IMR-90 (cell line): ENCODE data around the gene PRDM5. TPM values are rescaled to one million over a fixed set of nuclear protein-coding genes. Genes with fewer than 3 reads are reported as not detected.

Source experiments
- ATAC-seq: fragments of 200-7000 bp; cut with Tn5 transposase; 2 replicates; pipeline ENCODE4 v1.9.1; 2020; ENCODE audit warnings: low read depth, mild to moderate bottlenecking, moderate library complexity
- BruUV-seq: library from RNA; stranded (reverse); fragments of 400-500 nt; replicated peaks from 2 replicates; lab custom pipeline; 2021; lab: Mats Ljungman, UMichigan
- CTCF ChIA-PET: fragments of 300-600 bp; formaldehyde crosslinking; extraction: SDS; loops from one replicate; lab custom pipeline; 2021; ENCODE audit warnings: antibody characterized with exemption; lab: Yijun Ruan, JAX
- POLR2A ChIA-PET: fragments of 300-600 bp; sonication (Branson Sonifier 250); formaldehyde crosslinking; loops from one replicate; lab custom pipeline; 2022; ENCODE audit warnings: antibody characterized with exemption; ENCODE audit not compliant: unreplicated experiment; lab: Charles Lee
- DNase-seq: peaks from one replicate; pipeline ENCODE4 v3.0.0; 2013
- H2AFZ ChIP-seq: replicated peaks from 2 replicates; pipeline ENCODE3; 2013; ENCODE audit warnings: low read length, mild to moderate bottlenecking; ENCODE audit not compliant: poor library complexity
- H2AK5ac ChIP-seq: 2 replicates; pipeline ENCODE4 v1.6.1; 2013; ENCODE audit warnings: low read depth, low read length, inconsistent platforms
- H2AK9ac ChIP-seq: replicated peaks from 2 replicates; pipeline ENCODE3; 2013; ENCODE audit warnings: mild to moderate bottlenecking, low read depth, low read length, moderate library complexity; ENCODE audit not compliant: poor library complexity
- H2BK120ac ChIP-seq: 2 replicates; pipeline ENCODE4 v1.6.1; 2013; ENCODE audit warnings: low read depth, low read length, inconsistent platforms
- H2BK15ac ChIP-seq: 3 replicates; pipeline ENCODE4 v1.6.1; 2013; ENCODE audit warnings: low read depth, low read length, inconsistent platforms
- H2BK20ac ChIP-seq: 2 replicates; pipeline ENCODE4 v1.6.1; 2013; ENCODE audit warnings: low read depth, mild to moderate bottlenecking, inconsistent platforms, low read length, moderate library complexity
- H2BK5ac ChIP-seq: 2 replicates; pipeline ENCODE4 v1.6.1; 2013; ENCODE audit warnings: mild to moderate bottlenecking, low read depth, low read length, inconsistent platforms; ENCODE audit not compliant: poor library complexity, severe bottlenecking
- H3K14ac ChIP-seq: replicated peaks from 2 replicates; pipeline ENCODE4 v1.6.1; 2013; ENCODE audit warnings: low read depth, low read length, inconsistent platforms
- H3K18ac ChIP-seq: 2 replicates; pipeline ENCODE4 v1.6.1; 2013; ENCODE audit warnings: low read depth, low read length, control low read depth
- H3K23ac ChIP-seq: 2 replicates; pipeline ENCODE4 v1.6.1; 2013; ENCODE audit warnings: low read depth, low read length, inconsistent platforms
- H3K27ac ChIP-seq: 2 replicates; pipeline ENCODE4 v1.5.1; 2013; ENCODE audit warnings: mild to moderate bottlenecking, control low read depth, low read length; ENCODE audit not compliant: insufficient read depth
- H3K27me3 ChIP-seq: 2 replicates; pipeline ENCODE4 v1.6.1; 2013; ENCODE audit warnings: low read length; ENCODE audit not compliant: control insufficient read depth, insufficient read depth
- H3K36me3 ChIP-seq: 2 replicates; pipeline ENCODE4 v1.6.1; 2013; ENCODE audit warnings: low read length, mixed read lengths; ENCODE audit not compliant: control insufficient read depth, insufficient read depth
- H3K4ac ChIP-seq: 2 replicates; pipeline ENCODE4 v1.6.1; 2013; ENCODE audit warnings: low read depth, low read length, inconsistent platforms
- H3K4me1 ChIP-seq: 2 replicates; pipeline ENCODE4 v1.6.1; 2013; ENCODE audit warnings: low read length, mixed read lengths; ENCODE audit not compliant: control insufficient read depth, insufficient read depth
- H3K4me2 ChIP-seq: 2 replicates; pipeline ENCODE4 v1.6.1; 2013; ENCODE audit warnings: low read depth, mild to moderate bottlenecking, control low read depth, low read length, moderate library complexity
- H3K4me3 ChIP-seq: 2 replicates; pipeline ENCODE4 v1.5.1; 2013; ENCODE audit warnings: low read depth, mild to moderate bottlenecking, control low read depth, low read length, moderate library complexity; ENCODE audit not compliant: insufficient read depth
- H3K56ac ChIP-seq: 2 replicates; pipeline ENCODE4 v1.6.1; 2013; ENCODE audit warnings: low read length, inconsistent platforms; ENCODE audit not compliant: insufficient read depth; ENCODE audit errors: extremely low read depth
- H3K79me1 ChIP-seq, 2 experiments: 2 replicates each; pipeline ENCODE4 v1.6.1; 2013; ENCODE audit warnings: low read length in 2 of 2, inconsistent platforms in 1 of 2, low read depth in 1 of 2
- H3K9ac ChIP-seq: 2 replicates; pipeline ENCODE4 v1.6.1; 2013; ENCODE audit warnings: low read depth, low read length, control low read depth
- H3K9me1 ChIP-seq: 2 replicates; pipeline ENCODE4 v1.6.1; 2013; ENCODE audit warnings: low read length, inconsistent platforms; ENCODE audit not compliant: insufficient read depth
- H3K9me3 ChIP-seq: 2 replicates; pipeline ENCODE4 v1.6.1; 2013; ENCODE audit warnings: low read length; ENCODE audit not compliant: control insufficient read depth, insufficient read depth
- H4K20me1 ChIP-seq: 2 replicates; pipeline ENCODE4 v1.6.1; 2013; ENCODE audit warnings: low read length, inconsistent platforms; ENCODE audit not compliant: insufficient read depth
- H4K5ac ChIP-seq: 2 replicates; pipeline ENCODE4 v1.6.1; 2013; ENCODE audit warnings: mild to moderate bottlenecking, low read depth, low read length, control low read depth
- H4K8ac ChIP-seq, 2 experiments: 2 replicates each; pipeline ENCODE4 v1.6.1; 2013; ENCODE audit warnings: low read depth in 2 of 2, low read length in 2 of 2, control low read depth in 1 of 2, inconsistent platforms in 1 of 2
- H4K91ac ChIP-seq: 2 replicates; pipeline ENCODE4 v1.6.1; 2013; ENCODE audit warnings: low read depth, low read length, inconsistent platforms; ENCODE audit not compliant: insufficient read depth
- BHLHE40 ChIP-seq: fragments of 150-350 bp; IDR thresholded peaks from 2 replicates; pipeline ENCODE4 v1.6.1; 2016; ENCODE audit warnings: mild to moderate bottlenecking, low read depth, low read length
- CEBPB ChIP-seq: IDR thresholded peaks from 2 replicates; pipeline ENCODE4 v1.6.1; 2012; ENCODE audit warnings: low read depth, low read length, improper control_type of control experiment
- CHD1 ChIP-seq: IDR thresholded peaks from 2 replicates; pipeline ENCODE4 v1.6.1; 2012; ENCODE audit warnings: low read depth, low read length, improper control_type of control experiment
- FOS ChIP-seq: fragments of 150-350 bp; IDR thresholded peaks from 2 replicates; pipeline ENCODE4 v1.6.1; 2016; ENCODE audit warnings: low read depth, low read length
- MAZ ChIP-seq: IDR thresholded peaks from 2 replicates; pipeline ENCODE4 v1.6.1; 2012; ENCODE audit warnings: low read depth, mild to moderate bottlenecking, low read length, improper control_type of control experiment, moderate library complexity, borderline replicate concordance
- NFE2L2 ChIP-seq: fragments of 150-350 bp; IDR thresholded peaks from 2 replicates; pipeline ENCODE4 v1.6.1; 2016; ENCODE audit warnings: low read depth, mild to moderate bottlenecking, low read length
- POLR2A ChIP-seq: IDR thresholded peaks from 2 replicates; pipeline ENCODE4 v1.6.1; 2012; ENCODE audit warnings: mild to moderate bottlenecking, low read depth, low read length
- RAD21 ChIP-seq: IDR thresholded peaks from 2 replicates; pipeline ENCODE4 v1.6.1; 2012; ENCODE audit warnings: low read length, improper control_type of control experiment
- RCOR1 ChIP-seq: IDR thresholded peaks from 2 replicates; pipeline ENCODE4 v1.6.1; 2012; ENCODE audit warnings: mild to moderate bottlenecking, low read length, improper control_type of control experiment; ENCODE audit not compliant: insufficient replicate concordance
- SMC3 ChIP-seq: fragments of 150-350 bp; IDR thresholded peaks from 2 replicates; pipeline ENCODE4 v1.6.1; 2016; ENCODE audit warnings: low read depth, mild to moderate bottlenecking, antibody characterized with exemption, low read length, moderate library complexity
- WGBS, 2 experiments: methylation state at CpG; one replicate each; pipeline versions ENCODE4 v1.1.5 to v1.1.7; 2013; ENCODE audit warnings: missing lambda C conversion rate in 2 of 2; ENCODE audit not compliant: insufficient read length in 1 of 2; ENCODE audit errors: extremely low coverage in 2 of 2; 5-methylcytosine and 5-hydroxymethylcytosine counted together
- dilution Hi-C: fragments of 300-500 bp; cut with HindIII; formaldehyde crosslinking; loops from one replicate; pipeline ENCODE4 v1.14.3; 2018; ENCODE audit warnings: low sequenced_read_pairs; ENCODE audit not compliant: unreplicated experiment
- in situ Hi-C: fragments of 300-500 bp; cut with MboI; formaldehyde crosslinking; loops from 3 replicates; pipeline ENCODE4 v1.14.3; 2019; ENCODE audit warnings: low sequenced_read_pairs, inconsistent platforms, mixed read lengths
- intact Hi-C: fragments of 100-400 bp; cut with micrococcal nuclease; formaldehyde crosslinking; loops from 2 replicates; pipeline ENCODE4 v1.10.0; 2022
- polyA plus RNA-seq, 3 experiments: library from polyadenylated mRNA; depleted of rRNA; stranded (reverse); fragments of >200 nt; gene quantifications; 2 replicates each; pipeline ENCODE4 v1.2.3, GENCODE V29; 2012; ENCODE audit warnings: low replicate concordance in 1 of 3
- total RNA-seq: library from RNA; depleted of rRNA; stranded (reverse); fragments of >200 nt; gene quantifications from 2 replicates; pipeline ENCODE4 v1.2.3, GENCODE V29; 2012
- TF ChIP-seq, protein P1 (sequence below): fragments of 150-350 bp; IDR thresholded peaks from 2 replicates; pipeline ENCODE4 v1.6.1; 2017; ENCODE audit warnings: mild to moderate bottlenecking, antibody characterized with exemption, low read length, low read depth
- TF ChIP-seq, protein P2 (sequence below): conservative IDR thresholded peaks from 2 replicates; pipeline ENCODE4 v1.5.1; 2012; ENCODE audit warnings: mild to moderate bottlenecking, low read depth, low read length, improper control_type of control experiment
- TF ChIP-seq, protein P3 (sequence below): fragments of 150-350 bp; IDR thresholded peaks from 2 replicates; pipeline ENCODE4 v1.6.1; 2016; ENCODE audit warnings: low read depth, mild to moderate bottlenecking, low read length, moderate library complexity, borderline replicate concordance

Gene PRDM5
- total and polyA plus RNA-seq, 2 of the 4 experiments (the other 2 are of a cell fraction), result 4.1 to 10.8 TPM

- no peak for TF ChIP-seq MAZ
- TF ChIP-seq FOS, result no peak
- no peak for TF ChIP-seq NFE2L2
- no peak for TF ChIP-seq RCOR1
- no peak for TF ChIP-seq CHD1
- no peak for TF ChIP-seq SMC3
- TF ChIP-seq, protein P1, sequence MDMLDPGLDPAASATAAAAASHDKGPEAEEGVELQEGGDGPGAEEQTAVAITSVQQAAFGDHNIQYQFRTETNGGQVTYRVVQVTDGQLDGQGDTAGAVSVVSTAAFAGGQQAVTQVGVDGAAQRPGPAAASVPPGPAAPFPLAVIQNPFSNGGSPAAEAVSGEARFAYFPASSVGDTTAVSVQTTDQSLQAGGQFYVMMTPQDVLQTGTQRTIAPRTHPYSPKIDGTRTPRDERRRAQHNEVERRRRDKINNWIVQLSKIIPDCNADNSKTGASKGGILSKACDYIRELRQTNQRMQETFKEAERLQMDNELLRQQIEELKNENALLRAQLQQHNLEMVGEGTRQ, result no peak
- TF ChIP-seq, protein P2, sequence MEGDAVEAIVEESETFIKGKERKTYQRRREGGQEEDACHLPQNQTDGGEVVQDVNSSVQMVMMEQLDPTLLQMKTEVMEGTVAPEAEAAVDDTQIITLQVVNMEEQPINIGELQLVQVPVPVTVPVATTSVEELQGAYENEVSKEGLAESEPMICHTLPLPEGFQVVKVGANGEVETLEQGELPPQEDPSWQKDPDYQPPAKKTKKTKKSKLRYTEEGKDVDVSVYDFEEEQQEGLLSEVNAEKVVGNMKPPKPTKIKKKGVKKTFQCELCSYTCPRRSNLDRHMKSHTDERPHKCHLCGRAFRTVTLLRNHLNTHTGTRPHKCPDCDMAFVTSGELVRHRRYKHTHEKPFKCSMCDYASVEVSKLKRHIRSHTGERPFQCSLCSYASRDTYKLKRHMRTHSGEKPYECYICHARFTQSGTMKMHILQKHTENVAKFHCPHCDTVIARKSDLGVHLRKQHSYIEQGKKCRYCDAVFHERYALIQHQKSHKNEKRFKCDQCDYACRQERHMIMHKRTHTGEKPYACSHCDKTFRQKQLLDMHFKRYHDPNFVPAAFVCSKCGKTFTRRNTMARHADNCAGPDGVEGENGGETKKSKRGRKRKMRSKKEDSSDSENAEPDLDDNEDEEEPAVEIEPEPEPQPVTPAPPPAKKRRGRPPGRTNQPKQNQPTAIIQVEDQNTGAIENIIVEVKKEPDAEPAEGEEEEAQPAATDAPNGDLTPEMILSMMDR, result no peak
- no peak for TF ChIP-seq BHLHE40
- TF ChIP-seq, protein P3, sequence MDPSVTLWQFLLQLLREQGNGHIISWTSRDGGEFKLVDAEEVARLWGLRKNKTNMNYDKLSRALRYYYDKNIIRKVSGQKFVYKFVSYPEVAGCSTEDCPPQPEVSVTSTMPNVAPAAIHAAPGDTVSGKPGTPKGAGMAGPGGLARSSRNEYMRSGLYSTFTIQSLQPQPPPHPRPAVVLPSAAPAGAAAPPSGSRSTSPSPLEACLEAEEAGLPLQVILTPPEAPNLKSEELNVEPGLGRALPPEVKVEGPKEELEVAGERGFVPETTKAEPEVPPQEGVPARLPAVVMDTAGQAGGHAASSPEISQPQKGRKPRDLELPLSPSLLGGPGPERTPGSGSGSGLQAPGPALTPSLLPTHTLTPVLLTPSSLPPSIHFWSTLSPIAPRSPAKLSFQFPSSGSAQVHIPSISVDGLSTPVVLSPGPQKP, result no peak
- no peak for TF ChIP-seq POLR2A
- TF ChIP-seq RAD21, result no peak
- TF ChIP-seq CEBPB, result no peak
- Histone ChIP-seq H3K4me2 (no peak overlapping the region), H2AK5ac (no peak overlapping the region), H3K9me3 (no peaks in the 10 kb centered on the region), H4K20me1 (no peaks in the 10 kb centered on the region), H3K56ac (no peak overlapping the region), H2AK9ac (no peak overlapping the region), H2AFZ (no peak overlapping the region), H3K4me1 (no peaks in the 10 kb centered on the region), H3K36me3 (peaks cover 5% of the 10 kb centered on the region), H3K27ac (no peak overlapping the region), H3K79me1 (no peaks in the 10 kb centered on the region), H3K23ac (no peak overlapping the region), H2BK120ac (no peak overlapping the region), H2BK20ac (no peak overlapping the region), H2BK15ac (no peak overlapping the region), H3K27me3 (no peaks in the 10 kb centered on the region), H3K14ac (no peak overlapping the region), H3K4ac (no peak overlapping the region), H3K9ac (no peak overlapping the region), H3K18ac (no peak overlapping the region), H3K9me1 (no peaks in the 10 kb centered on the region), H3K4me3 (no peak overlapping the region), H4K8ac (no peak overlapping the region), H4K5ac (no peak overlapping the region), H2BK5ac (no peak overlapping the region), H4K91ac (no peak overlapping the region)
- ATAC-seq (no peak), DNase-seq (no peak)
- intact Hi-C loops, result no loop called here
- ChIA-PET CTCF (no interaction called here), POLR2A (no interaction called here)
- dilution Hi-C loops, result no loop called here
- in situ Hi-C loops, result no loop called here
- no CpG with 5 or more reads among the region's 1 CpG for WGBS, 2 experiments
- BruUV-seq, result no TSS peak
Measured at GRCh38 chr4:120901731-120902130, 20.8 kb downstream of the PRDM5 start.
